GM21528 (cell line): ENCODE data around the gene DYNC2LI1.

ENCODE experiments used
- ATAC-seq: cut with Tn5 transposase; IDR thresholded peaks from one replicate; pipeline ENCODE4 v1.9.1; 2021; ENCODE audit warnings: mild to moderate bottlenecking, moderate library complexity; ENCODE audit not compliant: unreplicated experiment, low FRiP score

DYNC2LI1 gene

DNA sequence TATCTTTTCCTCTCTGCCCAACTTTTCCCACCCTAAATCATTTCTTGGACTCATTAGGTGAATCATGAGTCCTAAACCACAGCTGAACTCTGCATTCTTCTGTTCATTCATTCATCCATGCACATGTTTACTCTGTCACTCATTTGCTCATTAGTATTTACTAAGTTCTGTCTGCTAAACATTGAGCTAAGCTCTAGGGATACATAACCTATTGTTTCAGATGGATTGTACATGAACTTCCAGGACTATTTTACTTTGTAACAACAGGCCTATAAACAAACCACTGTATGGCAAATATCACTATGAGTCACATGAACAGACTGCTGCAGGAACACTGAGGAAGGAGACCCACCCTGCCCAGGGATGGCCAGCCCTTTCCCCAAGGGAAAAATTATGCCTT, 14.6 kb upstream of the DYNC2LI1 start:
- ATAC-seq, result no peak

DNA sequence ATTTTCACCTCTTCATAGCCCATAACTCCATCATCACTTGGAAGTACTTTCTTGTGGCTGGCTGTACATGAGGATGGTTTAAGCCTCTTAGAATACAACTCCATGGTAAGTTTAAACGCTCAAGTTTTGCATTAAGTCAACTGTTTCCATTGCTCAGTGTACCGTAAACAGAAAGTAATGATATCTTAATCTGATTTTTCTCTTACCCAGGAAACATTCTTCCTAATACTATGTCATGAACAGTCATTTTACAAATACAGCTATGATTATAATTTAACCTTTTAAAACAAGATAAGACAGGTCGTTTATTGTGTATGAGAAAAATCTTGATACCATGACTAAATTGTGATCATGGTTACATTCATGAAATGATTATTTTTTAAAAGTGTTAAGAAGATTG, 11.6 kb upstream of the DYNC2LI1 start:
- ATAC-seq, result no peak

DNA sequence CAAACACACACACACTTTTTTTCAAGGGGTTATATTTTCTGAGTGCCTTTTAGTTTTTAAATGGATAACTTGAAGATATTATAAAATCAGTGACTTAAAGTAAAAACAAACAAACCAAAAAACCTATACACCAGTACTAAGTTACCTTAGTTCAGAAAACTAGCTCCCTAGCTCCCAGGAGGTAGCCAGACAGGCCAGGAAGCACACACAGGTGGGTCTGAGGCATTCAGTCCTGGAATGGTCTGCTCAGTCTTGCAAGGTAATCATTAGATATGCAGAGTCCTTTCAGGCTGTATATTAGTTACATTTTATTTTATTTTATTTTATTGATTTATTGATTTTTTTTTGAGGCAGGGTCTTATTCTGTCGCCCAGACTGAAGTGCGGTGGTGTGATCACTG, 10.7 kb upstream of the DYNC2LI1 start:
- no peak for ATAC-seq

DNA sequence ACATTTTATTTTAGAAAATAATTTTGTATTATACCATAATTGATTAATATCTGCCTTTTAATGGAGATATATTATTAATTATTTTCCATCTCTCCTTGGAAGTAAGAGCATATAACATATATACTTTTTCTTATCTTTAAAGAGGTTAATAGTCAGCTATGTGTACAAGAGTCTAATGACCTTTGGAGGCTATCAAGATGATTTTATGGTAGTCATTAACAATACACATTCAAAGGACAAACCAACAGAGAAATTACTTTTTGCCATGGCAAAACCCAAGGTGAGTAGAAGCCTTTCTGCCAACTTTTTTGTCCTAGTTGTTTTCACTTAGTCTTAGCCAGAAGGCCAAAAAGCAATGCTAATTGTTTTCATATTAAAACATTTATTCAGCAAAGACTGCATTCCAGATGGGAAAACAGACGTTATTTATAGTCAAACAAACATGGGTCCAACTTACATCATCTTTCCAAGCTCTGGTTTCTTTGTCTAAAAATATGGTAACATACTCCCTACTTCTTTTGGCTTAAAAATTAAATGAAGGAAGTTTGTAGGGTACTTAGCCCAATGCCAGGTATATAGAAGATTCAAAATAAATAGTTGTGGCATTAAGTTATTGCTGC, 9.6 kb upstream of the DYNC2LI1 start:
- ATAC-seq, result no peak

DNA sequence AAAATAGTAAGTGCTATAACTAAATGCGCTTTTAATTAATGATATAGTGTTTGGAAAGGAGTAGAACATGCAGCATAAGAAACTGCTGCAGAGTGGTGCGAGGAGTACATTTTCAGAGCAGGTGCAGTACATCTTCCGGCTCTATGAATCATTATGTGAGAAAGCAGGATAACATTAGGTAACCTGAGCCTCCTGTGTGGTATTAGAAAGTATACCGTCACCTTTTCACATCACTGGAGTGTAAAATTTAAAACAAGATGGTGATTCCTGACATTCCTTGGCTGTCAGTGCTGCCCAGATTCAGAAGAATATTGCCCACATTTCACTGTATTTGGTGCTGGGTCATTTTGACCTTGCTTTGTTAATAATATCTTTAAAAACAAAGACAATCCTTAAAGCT, 7.8 kb upstream of the DYNC2LI1 start:
- ATAC-seq, result no peak

DNA sequence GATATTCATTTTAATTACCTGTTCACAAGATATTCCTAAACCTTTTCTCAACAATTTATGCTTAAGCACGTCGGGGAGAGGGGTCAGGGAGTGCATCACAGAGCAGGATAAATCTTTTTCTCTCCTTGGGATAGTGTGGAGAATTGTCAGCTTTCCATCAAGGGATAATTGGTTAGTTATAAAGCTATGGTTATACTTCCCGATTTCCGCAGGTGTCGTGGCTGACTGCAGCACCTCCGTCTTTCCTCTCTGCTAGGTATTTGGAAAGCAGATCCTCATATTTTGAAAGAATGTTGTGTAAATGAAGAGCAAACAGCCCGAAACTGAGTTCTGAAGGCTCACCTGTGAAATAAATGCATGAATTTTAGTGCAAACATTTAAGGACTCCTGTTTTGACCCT, 778 bp downstream of the DYNC2LI1 start:
- no peak for ATAC-seq

DNA sequence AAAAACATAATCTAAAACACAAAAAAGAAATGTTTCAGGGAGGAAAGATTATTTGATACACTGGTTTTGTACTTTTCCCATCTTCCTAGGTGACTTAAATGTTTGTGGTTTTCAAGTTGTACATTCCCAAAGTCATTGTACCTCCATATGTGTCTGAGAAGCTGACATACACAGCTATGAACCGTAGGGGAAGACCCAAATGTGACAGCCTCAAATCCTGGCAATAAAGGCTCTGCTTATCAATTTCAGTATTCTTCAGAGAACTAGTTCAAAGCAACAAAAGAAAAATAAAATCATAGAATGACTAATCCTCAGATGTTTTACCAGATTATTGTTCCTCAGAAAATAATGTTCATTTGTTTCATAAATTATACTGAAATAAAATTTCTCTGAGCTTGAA, 2.5 kb downstream of the DYNC2LI1 start:
- ATAC-seq, result no peak

DNA sequence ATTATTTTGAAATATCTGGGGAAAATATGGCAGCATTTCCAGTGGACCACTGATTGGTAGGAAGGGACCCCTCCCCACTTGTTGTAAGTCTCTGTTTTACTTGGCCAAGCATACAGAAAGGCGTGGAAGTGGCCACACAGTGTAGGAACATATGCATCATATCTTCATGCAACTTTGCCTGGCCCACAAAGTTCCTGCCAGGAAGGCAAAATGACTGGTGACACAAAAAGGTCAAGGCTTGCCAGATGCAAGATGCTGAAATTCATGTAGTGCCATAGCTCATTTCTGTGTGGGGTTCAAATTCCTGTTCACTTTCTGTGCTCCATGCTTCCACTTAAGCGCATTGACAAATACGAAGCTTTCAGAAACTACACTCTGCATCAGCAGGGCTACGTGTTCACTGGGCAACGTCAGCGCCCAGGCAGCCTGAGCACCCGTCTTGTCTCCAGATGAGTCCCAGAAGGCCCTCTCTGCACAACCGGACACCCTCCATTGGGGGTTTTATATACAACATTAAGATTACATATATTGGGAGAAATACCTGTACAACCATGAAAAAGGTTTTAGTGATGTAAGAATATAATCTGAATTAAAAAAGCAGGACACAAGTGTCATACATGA, 3.6 kb downstream of the DYNC2LI1 start:
- no peak for ATAC-seq

DNA sequence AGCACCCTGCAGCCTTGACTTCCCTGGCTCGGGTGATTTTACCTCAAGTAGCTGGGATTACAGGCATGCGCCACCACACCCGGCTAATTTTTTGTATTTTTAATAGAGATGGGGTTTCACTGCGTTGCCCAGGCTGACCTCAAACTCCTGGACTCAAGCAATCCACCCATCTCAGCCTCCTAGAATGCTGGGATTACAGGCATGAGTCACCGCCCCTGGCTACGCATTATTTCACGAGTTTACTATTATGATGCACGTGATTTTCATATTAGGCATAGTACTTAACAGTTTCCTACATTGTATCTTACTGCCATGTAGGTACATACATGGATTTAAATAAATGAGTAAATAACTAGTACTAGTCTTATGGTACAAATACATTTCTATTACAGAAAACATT, 4.4 kb downstream of the DYNC2LI1 start:
- no peak for ATAC-seq

DNA sequence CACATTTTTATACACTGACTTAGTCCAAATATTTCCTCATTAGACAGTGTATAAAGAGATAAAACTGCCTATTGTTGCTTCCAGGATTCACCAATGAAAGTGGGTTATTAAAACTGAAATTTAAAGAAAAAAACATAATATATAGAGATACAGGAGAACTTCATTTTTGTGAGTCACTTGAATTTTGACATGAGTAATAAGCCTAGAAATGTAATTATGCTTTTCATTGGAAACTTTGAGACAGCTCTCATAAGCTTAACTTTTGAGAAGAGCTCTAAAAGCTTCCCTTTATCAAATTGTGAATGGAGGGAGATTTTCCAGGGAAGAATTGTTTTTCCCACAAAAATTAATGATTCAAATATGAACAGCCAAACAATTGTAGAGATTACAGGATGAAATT, 14.1 kb downstream of the DYNC2LI1 start:
- no peak for ATAC-seq

DNA sequence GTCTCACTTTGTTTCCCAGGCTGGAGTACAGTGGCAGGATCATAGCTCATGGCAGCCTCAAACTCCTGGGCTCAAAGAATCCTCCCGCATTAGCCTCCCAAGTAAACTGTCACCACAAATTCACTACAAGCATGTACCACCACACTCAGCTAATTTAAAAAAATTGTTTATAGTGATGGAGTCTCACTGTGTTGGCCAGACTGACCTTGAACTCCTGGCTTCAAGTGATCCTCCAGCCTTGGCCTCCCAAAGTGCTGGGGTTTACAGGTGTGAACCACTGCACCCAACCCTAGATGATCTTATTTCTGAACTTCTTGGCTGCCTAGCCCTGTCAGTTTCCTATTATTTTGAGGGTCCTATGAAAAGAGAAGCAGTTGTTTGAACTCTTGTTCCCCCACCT, 14.8 kb downstream of the DYNC2LI1 start:
- no peak for ATAC-seq

DNA sequence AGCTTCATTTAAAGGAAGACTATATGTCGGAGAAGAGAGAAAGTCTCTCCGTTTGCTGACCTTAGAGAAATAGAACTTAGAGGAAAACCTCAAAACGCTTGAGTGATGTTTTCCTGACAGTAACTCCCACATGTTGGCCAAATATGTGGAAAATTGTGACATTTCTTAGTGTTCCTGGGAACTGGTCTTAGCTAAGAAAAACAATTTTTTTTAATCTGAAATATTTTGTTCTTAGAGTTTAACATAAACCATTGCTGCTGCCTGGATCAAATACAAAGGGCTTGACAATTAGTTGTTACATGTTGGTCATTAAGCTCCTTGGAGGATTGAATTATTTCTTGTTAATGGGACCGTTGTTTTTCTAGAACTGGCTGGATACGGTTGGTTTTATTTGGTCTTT, 16.3 kb downstream of the DYNC2LI1 start:
- ATAC-seq, result no peak

DNA sequence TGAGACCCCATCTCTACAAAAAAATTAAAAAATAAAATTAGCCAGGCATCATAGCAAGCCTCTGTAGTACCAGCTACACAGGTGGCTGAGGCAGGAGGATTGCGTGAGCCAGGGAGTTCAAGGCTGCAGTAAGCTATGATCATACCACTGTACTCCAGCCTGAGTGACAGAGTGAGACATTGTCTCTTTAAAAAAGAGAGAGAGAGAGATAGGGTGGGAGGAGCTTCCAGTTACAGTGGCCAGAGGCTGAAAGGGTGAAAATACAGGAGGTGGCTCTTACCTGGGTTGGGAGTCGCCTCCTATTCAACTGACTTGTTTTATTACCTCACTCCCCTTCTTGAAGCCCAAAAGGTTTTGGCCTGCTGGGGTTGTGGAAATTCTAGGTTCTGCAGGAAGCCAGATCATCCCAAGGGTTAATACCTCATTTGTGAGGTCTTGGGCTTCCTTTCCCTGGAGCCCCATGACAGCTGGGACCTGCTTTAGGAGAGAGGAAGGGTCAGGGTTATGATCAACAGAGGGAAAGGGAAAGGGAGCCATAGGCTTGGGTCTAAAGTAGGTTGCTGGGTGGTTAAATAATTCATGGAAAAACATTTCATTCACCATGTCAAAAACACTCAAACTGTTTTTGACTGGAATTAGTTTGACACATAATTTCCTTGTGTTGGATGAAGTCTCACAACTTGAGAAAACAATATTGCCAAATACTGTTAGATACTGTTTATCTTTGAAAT, 17.4 kb downstream of the DYNC2LI1 start:
- no peak for ATAC-seq

DNA sequence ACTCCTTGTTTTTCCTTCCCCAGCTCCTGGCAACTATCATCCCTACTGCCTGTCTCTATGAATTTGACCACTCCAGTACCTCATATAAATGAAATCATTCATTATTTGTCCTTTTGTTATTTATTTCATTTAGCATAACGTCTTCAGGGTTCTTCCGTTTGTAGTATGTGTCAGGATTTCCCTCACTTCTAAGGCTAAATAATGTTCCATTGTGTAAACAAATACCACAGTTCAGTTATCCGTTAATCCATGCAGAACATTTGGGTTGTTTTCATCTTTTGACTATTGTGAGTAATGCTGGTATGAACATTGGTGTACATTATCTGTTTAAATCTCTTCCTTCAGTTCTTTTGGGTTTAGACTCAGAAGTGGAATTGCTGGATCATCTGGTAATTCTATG, 18.8 kb downstream of the DYNC2LI1 start:
- no peak for ATAC-seq

DNA sequence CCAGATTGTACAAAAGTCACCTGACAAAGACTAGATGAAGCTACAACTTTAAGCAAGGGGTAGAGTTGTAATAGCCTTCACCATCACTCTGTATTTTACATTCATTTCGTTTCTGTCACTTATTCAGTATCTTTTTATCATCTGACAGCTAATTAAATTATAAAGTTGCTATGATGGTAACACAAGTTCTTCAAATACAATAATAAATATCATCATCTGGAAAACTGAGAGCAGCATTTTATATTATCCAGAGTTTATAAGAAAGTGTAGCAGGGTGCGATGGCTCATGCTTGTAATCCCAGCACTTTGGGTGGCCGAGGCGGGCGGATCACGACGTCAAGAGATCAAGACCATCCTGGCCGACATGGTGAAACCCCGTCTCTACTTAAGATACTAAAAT, 21.1 kb downstream of the DYNC2LI1 start:
- no peak for ATAC-seq

DNA sequence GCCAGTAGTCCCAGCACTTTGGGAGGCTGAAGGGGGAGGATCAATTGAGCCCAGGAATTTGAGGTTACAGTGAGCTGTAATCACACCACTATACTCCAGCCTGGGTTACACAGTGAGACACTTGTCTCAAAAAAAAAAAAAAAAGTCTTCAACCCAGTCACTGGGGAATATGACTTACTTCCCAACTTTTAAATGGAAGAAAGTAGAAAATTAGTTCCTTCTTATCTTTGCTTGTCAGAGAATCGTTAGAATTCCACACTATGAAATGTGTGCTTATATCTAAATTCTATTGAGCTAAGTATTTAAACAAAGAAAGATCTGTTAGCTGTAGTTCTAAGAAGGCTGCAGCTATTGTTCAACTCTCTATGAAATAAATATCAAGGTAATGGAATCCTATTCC, 22.4 kb downstream of the DYNC2LI1 start:
- ATAC-seq, result no peak

DNA sequence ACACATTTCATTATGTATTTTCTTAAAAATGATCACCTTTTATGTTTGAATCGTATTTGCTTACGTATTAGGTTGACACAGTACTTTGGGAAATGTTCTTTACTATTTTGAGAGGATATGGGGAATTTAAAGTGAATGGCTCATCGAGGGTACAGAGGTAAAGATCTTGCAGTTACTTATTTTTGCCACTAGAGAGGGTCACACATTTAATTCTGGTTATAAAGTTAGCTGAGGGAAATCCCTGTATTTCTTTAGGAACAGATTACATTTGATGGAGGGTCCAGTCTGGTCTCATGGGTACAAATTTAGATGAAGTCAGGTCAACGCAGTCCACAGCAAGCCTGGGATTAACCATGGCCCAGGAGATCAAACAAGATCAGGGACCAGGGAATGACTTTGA, 24.5 kb downstream of the DYNC2LI1 start:
- no peak for ATAC-seq

DNA sequence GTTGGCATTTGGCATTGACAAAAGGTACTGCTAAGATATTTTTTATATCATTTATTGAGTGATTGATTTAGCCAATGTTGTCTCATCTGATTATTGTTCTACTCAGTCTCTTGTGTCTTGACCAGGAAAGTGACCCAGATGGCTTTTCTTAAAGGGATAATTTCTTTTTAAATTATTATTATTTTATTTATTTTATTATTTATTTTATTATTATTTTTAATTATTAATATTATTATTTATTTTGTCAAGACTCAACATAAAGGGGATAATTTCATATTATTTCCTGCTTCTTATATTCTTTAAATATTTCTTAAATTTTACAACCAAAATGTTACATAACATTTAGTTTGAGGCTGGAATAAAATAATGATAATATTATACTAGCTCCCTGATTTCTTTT, 27.1 kb downstream of the DYNC2LI1 start:
- no peak for ATAC-seq

DNA sequence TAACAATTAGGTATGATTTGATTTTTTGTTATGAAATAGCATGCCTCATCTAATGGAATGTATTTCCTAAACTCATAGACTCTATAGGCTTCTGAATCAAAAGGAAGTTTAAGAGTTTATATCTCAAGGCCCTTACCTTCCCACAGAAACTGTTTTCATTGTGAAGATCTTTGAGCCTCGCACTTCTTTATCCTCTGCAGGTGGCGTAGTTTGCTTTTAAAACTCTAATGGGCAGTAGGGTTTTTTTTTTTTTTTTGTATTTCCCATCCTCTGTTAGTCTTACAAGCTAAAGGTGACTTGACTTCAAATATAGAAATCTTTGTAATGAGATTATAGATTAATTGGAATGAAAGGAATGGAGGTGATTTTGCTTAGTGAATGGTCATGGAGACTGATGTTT, 28.3 kb downstream of the DYNC2LI1 start:
- ATAC-seq, result no peak

DNA sequence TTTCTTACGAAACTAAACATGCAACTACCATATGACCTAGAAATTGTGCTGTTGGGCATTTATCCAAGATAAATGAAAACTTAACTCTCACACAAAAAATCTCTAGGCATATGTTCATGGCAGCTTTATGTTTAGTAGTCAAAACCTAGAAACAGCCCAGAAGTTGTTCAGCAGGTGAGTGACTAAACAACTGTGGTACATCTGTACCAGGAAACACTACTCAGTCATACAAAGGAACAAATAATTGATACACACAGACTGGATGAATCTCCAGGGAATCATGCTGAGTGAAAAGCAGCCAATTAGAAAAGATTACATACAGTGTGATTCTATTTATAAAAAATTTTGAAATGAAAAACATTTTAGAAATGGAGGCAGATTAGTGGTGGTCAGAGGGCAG, 29.3 kb downstream of the DYNC2LI1 start:
- no peak for ATAC-seq

DNA sequence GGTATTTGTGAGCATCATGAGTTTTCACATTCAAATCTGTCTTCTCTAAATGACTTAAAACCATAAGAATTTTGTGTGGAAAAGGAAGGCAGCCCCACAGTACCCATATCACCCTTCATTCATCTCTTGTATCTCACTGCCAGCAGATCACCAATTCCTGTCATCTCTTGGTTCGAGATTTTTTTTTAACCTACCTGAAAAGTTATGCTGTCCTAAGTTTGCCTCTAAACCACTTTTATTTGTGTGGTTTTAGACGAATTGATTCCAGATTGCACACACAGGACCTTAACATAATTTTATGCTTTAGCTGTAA, 32.8 kb downstream of the DYNC2LI1 start:
- ATAC-seq, result no peak

DNA sequence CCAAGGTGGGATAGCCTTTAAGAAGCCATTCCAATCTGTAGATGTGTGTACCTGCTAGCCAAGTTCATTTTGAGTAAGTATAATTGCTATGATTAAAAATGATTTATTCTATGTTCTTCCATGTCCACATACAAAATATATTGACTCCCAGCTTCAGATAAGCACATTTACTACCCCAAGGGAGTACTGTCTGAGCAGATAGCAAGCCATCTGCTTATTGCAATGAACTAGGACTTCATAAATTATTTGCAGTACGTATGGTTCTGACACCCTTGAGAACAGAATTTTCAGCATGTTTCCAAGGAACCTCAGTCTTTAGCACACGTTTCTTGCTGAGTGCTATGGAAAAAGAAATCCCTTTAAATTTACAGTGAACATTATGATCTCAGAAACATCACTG, 36.6 kb downstream of the DYNC2LI1 start:
- ATAC-seq, result no peak
